GM12878 (cell line): Measurements from ENCODE around the gene COMMD7. TPM values are rescaled to one million over a fixed set of nuclear protein-coding genes. Genes with fewer than 3 reads are reported as not detected.

Experiments
- ATAC-seq: fragments of 200-7000 bp; cut with Tn5 transposase; 3 replicates; pipeline ENCODE4 v1.9.1; 2020; ENCODE audit warnings: mild to moderate bottlenecking, moderate library complexity
- BruUV-seq: library from RNA; stranded (reverse); fragments of 400-500 nt; replicated peaks from 2 replicates; lab custom pipeline; 2021; lab: Mats Ljungman, UMichigan
- CTCF ChIA-PET: fragments of 300-600 bp; sonication (Branson Sonifier 250); formaldehyde crosslinking; extraction: SDS; loops from one replicate; lab custom pipeline; 2021; ENCODE audit warnings: inconsistent platforms; lab: Yijun Ruan, JAX
- POLR2A ChIA-PET: fragments of 350-600 bp; formaldehyde crosslinking; extraction: SDS; loops from one replicate; lab custom pipeline; 2021; ENCODE audit warnings: inconsistent platforms; lab: Charles Lee
- RAD21 ChIA-PET: fragments of 300-600 bp; sonication (Branson Sonifier 250); formaldehyde crosslinking; loops from one replicate; lab custom pipeline; 2023; ENCODE audit warnings: antibody characterized with exemption; ENCODE audit not compliant: unreplicated experiment; lab: Charles Lee
- SMC1A ChIA-PET: fragments of 300-600 bp; sonication (Branson Sonifier 250); formaldehyde crosslinking; loops from one replicate; lab custom pipeline; 2023; ENCODE audit not compliant: unreplicated experiment, uncharacterized antibody; lab: Charles Lee
- DNase-seq: peaks from one replicate; pipeline ENCODE4 v3.0.0-alpha.2; 2011; ENCODE audit warnings: low read depth, low spot score
- FAIRE-seq: peaks from 3 replicates; lab custom pipeline; 2011; peaks lifted over from hg19 to GRCh38; lab: Jason Lieb, UNC
- H2AFZ ChIP-seq: 2 replicates; pipeline ENCODE4 v1.6.0; 2011; ENCODE audit warnings: low read depth, low read length, control low read depth; ENCODE audit not compliant: control insufficient read depth
- H3K27ac ChIP-seq: 2 replicates; pipeline ENCODE4 v1.5.1; 2011; ENCODE audit warnings: control low read depth; ENCODE audit not compliant: control insufficient read depth, insufficient read depth
- H3K27me3 ChIP-seq, 2 experiments: replicated peaks in 1 of 2; 2 replicates each; pipeline versions ENCODE4 v1.6.0 to v1.6.1; 2011; ENCODE audit warnings: low read length in 1 of 2; ENCODE audit not compliant: control insufficient read depth in 2 of 2, insufficient read depth in 2 of 2
- H3K36me3 ChIP-seq, 2 experiments: 2 replicates each; pipeline ENCODE4 v1.5.1; 2011; ENCODE audit warnings: low read length in 1 of 2; ENCODE audit not compliant: control insufficient read depth in 2 of 2, insufficient read depth in 2 of 2
- H3K4me1 ChIP-seq: 2 replicates; pipeline ENCODE4 v1.6.1; 2011; ENCODE audit warnings: mild to moderate bottlenecking, low read length, moderate library complexity, mixed read lengths; ENCODE audit not compliant: control insufficient read depth, insufficient read depth
- H3K4me2 ChIP-seq: 2 replicates; pipeline ENCODE4 v1.6.0; 2011; ENCODE audit warnings: control low read depth; ENCODE audit not compliant: control insufficient read depth, insufficient read depth
- H3K4me3 ChIP-seq: fragments of 200-600 bp; sonication (generic); 2 replicates; pipeline ENCODE4 v1.5.1; 2016
- H3K79me2 ChIP-seq: 2 replicates; pipeline ENCODE4 v1.6.0; 2011; ENCODE audit warnings: low read length; ENCODE audit not compliant: control insufficient read depth, insufficient read depth
- H3K9ac ChIP-seq: 2 replicates; pipeline ENCODE4 v1.8.0; 2011; ENCODE audit warnings: low read length, control low read depth, mixed read lengths; ENCODE audit not compliant: control insufficient read depth, insufficient read depth
- H3K9me3 ChIP-seq: replicated peaks from 3 replicates; pipeline ENCODE4 v1.5.1; 2011; ENCODE audit warnings: mild to moderate bottlenecking, low read length; ENCODE audit not compliant: control insufficient read depth, insufficient read depth
- H4K20me1 ChIP-seq: 2 replicates; pipeline ENCODE4 v1.6.0; 2011; ENCODE audit not compliant: control insufficient read depth, insufficient read depth
- BRCA1 ChIP-seq: IDR thresholded peaks from 2 replicates; pipeline ENCODE4 v1.6.1; 2011; ENCODE audit warnings: low read depth, low read length, improper control_type of control experiment
- DPF2 ChIP-seq: fragments of 450-650 bp; IDR thresholded peaks from 2 replicates; pipeline ENCODE4 v1.6.1; 2017; ENCODE audit warnings: mild to moderate bottlenecking
- E2F8 ChIP-seq: fragments of 450-650 bp; IDR thresholded peaks from 2 replicates; pipeline ENCODE4 v1.6.1; 2018; ENCODE audit warnings: mild to moderate bottlenecking, low read depth, moderate library complexity; ENCODE audit not compliant: partially characterized antibody
- EZH2 ChIP-seq: IDR thresholded peaks from 2 replicates; pipeline ENCODE4 v1.6.1; 2012; ENCODE audit warnings: low read depth, mild to moderate bottlenecking, control low read depth, inconsistent platforms, low read length, borderline replicate concordance; ENCODE audit not compliant: control insufficient read depth
- FOXK2 ChIP-seq: fragments of 450-650 bp; IDR thresholded peaks from 2 replicates; pipeline ENCODE4 v1.6.1; 2017; ENCODE audit warnings: mild to moderate bottlenecking, moderate library complexity
- GATAD2B ChIP-seq: fragments of 450-650 bp; conservative IDR thresholded peaks from 2 replicates; pipeline ENCODE4 v1.6.1; 2017; ENCODE audit warnings: low read depth, mild to moderate bottlenecking, moderate library complexity
- JUNB ChIP-seq: IDR thresholded peaks from 2 replicates; pipeline ENCODE4 v1.6.1; 2016; ENCODE audit warnings: antibody characterized with exemption, mild to moderate bottlenecking
- NR2F1 ChIP-seq: fragments of 450-650 bp; conservative IDR thresholded peaks from 2 replicates; pipeline ENCODE4 v1.6.1; 2017; ENCODE audit warnings: mild to moderate bottlenecking
- RAD51 ChIP-seq: fragments of 450-650 bp; IDR thresholded peaks from 2 replicates; pipeline ENCODE4 v1.6.1; 2016; ENCODE audit warnings: moderate library complexity, mild to moderate bottlenecking, inconsistent platforms
- RBBP5 ChIP-seq: fragments of 200-600 bp; sonication (generic); conservative IDR thresholded peaks from 2 replicates; pipeline ENCODE4 v1.6.1; 2016
- RELA ChIP-seq: fragments of 450-650 bp; IDR thresholded peaks from 2 replicates; pipeline ENCODE4 v1.8.0; 2014; ENCODE audit warnings: borderline replicate concordance; ENCODE audit not compliant: partially characterized antibody
- SRF ChIP-seq, 2 experiments: IDR thresholded peaks; 2 replicates each; pipeline ENCODE4 v1.6.1; 2011; ENCODE audit warnings: low read depth in 2 of 2, low read length in 2 of 2, mild to moderate bottlenecking in 1 of 2, moderate library complexity in 1 of 2
- SUZ12 ChIP-seq: fragments of 200-600 bp; sonication (generic); IDR thresholded peaks from one replicate; pipeline ENCODE4 v1.6.1; 2018; ENCODE audit warnings: antibody characterized with exemption, mild to moderate bottlenecking; ENCODE audit not compliant: unreplicated experiment
- TAF1 ChIP-seq: IDR thresholded peaks from 2 replicates; pipeline ENCODE4 v1.6.1; 2011; ENCODE audit warnings: mild to moderate bottlenecking, low read depth, low read length, borderline replicate concordance
- ZNF24 ChIP-seq: fragments of 450-650 bp; IDR thresholded peaks from 2 replicates; pipeline ENCODE4 v1.6.1; 2017; ENCODE audit warnings: antibody characterized with exemption, mild to moderate bottlenecking
- ZNF687 ChIP-seq: fragments of 450-650 bp; IDR thresholded peaks from 2 replicates; pipeline ENCODE4 v1.6.1; 2017; ENCODE audit warnings: mild to moderate bottlenecking, moderate library complexity
- WGBS: methylation state at CpG from one replicate; pipeline ENCODE4 v1.1.6; 2016; ENCODE audit warnings: low lambda C conversion rate; ENCODE audit not compliant: insufficient replicate concordance, insufficient coverage; ENCODE audit errors: missing lambda C conversion rate; 5-methylcytosine and 5-hydroxymethylcytosine counted together
- in situ Hi-C: fragments of 300-500 bp; cut with MboI; formaldehyde crosslinking; loops from 9 replicates; pipeline ENCODE4 v1.14.3; 2018; ENCODE audit warnings: mixed read lengths
- intact Hi-C: fragments of 100-400 bp; cut with micrococcal nuclease; formaldehyde crosslinking; loops from one replicate; pipeline ENCODE4 v1.14.2; 2022; ENCODE audit not compliant: unreplicated experiment
- polyA plus RNA-seq, 11 experiments: library from polyadenylated mRNA; depleted of rRNA in 4 of 11; unstranded in 6 of 11; stranded (reverse) in 5 of 11; fragments of >200 nt; fragmentation: Nextera tagmentation in 4 of 11; fragmentation: Illumina TruSeq in 1 of 11; extraction: Ambion mirVana in 4 of 11; extraction: Trizol in 1 of 11; gene quantifications; 1 replicate in 1 of 11; 2 replicates in 10 of 11; pipeline versions ENCODE4 v1.2.1 to v1.2.3, GENCODE V29; 2011 to 2016; ENCODE audit warnings: inconsistent platforms in 2 of 11, missing spikeins in 2 of 11, low read depth in 1 of 11
- total RNA-seq, 4 experiments: library from RNA; depleted of rRNA in 3 of 4; stranded (reverse); fragments of >200 nt in 3 of 4; fragmentation: Illumina TruSeq in 1 of 4; extraction: Trizol in 1 of 4; gene quantifications; 2 replicates each; pipeline versions ENCODE4 v1.2.1 to v1.2.3, GENCODE V29; 2013 to 2021

The COMMD7 gene
- total and polyA plus RNA-seq, 10 of the 15 experiments (the other 5 are each of a cell fraction or from before 2014, with no cell fraction given) = 9.1 to 61.0 (median 27.7) TPM

- BruUV-seq = no TSS peak
- no peak overlapping the region for H2AFZ ChIP-seq
- intact Hi-C loops (no loop called here), in situ Hi-C loops (no loop called here)
- H3K4me2 ChIP-seq = no peak overlapping the region
- no peak overlapping the region for H3K9ac ChIP-seq
- 53% methylated on average over 6 of the region's 6 CpGs for WGBS
- H3K27ac ChIP-seq = no peak overlapping the region
- ATAC-seq (no peak), FAIRE-seq (no peak), DNase-seq (no peak)
- no peaks in the 10 kb centered on the region for H3K27me3 ChIP-seq
- H3K4me3 ChIP-seq = no peak overlapping the region
- peaks cover 3% of the 10 kb centered on the region; the same call in 1 of the 3 replicates for H3K9me3 ChIP-seq
- POLR2A ChIA-PET = no interaction called here
- SMC1A ChIA-PET = interaction anchor here (1.4 to 1.5 kb wide), 2 partner anchors 10 to 141 kb away, joined by 3 to 5 read pairs; partner anchors contain the start of gene C20orf203
- H4K20me1 ChIP-seq = no peaks in the 10 kb centered on the region
- RAD21 ChIA-PET = interaction anchor here (0.7 kb wide), 1 partner anchor 142 kb away, joined by 3 read pairs; no protein-coding TSS in a partner anchor
- CTCF ChIA-PET = interaction anchor here (0.7 to 2.6 kb wide), 4 partner anchors 10 to 384 kb away, joined by 3 to 11 read pairs (median 4); partner anchors contain the start of gene C20orf203
- no peaks in the 10 kb centered on the region for H3K79me2 ChIP-seq
- peaks cover 6% of the 10 kb centered on the region for H3K4me1 ChIP-seq
- H3K36me3 ChIP-seq = no peaks in the 10 kb centered on the region
- TF ChIP-seq TAF1 (no peak), ZNF687 (no peak), SRF (IDR thresholded peaks at IDR 0.05; ENCODE audit: low read depth in 2 of 2, low read length in 2 of 2) (no peak), FOXK2 (no peak), ZNF24 (no peak), DPF2 (no peak), SUZ12 (no peak), EZH2 (no peak), NR2F1 (no peak), RELA (no peak), GATAD2B (no peak), JUNB (no peak), RBBP5 (no peak), BRCA1 (no peak), E2F8 (no peak), RAD51 (no peak)
These were observed 79.8 kb downstream of the COMMD7 start for GRCh38 chr20:32663335-32664011.
